H9 (cell line): ENCODE data around the gene XDH. TPM values are rescaled to one million over a fixed set of nuclear protein-coding genes. Genes with fewer than 3 reads are reported as not detected.

Experiments
- DNase-seq: peaks from one replicate; pipeline ENCODE4 v3.0.0-alpha.2; 2017
- H2AFZ ChIP-seq: one replicate; pipeline ENCODE4 v1.6.1; 2013; ENCODE audit warnings: mild to moderate bottlenecking, low read length, control low read depth, moderate library complexity
- H2AK5ac ChIP-seq: 2 replicates; pipeline ENCODE4 v1.6.1; 2013; ENCODE audit warnings: low read length, control low read depth, mixed read lengths; ENCODE audit not compliant: insufficient read length
- H2BK120ac ChIP-seq: one replicate; pipeline ENCODE4 v1.6.1; 2013; ENCODE audit warnings: low read depth, mild to moderate bottlenecking, low read length, control low read depth, inconsistent platforms; ENCODE audit not compliant: poor library complexity, severe bottlenecking
- H2BK12ac ChIP-seq: 2 replicates; pipeline ENCODE4 v1.6.1; 2013; ENCODE audit warnings: low read length, control low read depth, mixed read lengths, low read depth; ENCODE audit not compliant: insufficient read length
- H2BK15ac ChIP-seq: 2 replicates; pipeline ENCODE4 v1.6.1; 2013; ENCODE audit warnings: low read depth, low read length, control low read depth
- H2BK20ac ChIP-seq: one replicate; pipeline ENCODE4 v1.6.1; 2013; ENCODE audit warnings: low read depth, mild to moderate bottlenecking, low read length, control low read depth, inconsistent platforms; ENCODE audit not compliant: poor library complexity, severe bottlenecking
- H2BK5ac ChIP-seq: 2 replicates; pipeline ENCODE4 v1.6.1; 2013; ENCODE audit warnings: low read length, control low read depth, mixed read lengths; ENCODE audit not compliant: insufficient read length
- H3K14ac ChIP-seq: 2 replicates; pipeline ENCODE4 v1.6.1; 2013; ENCODE audit warnings: low read length, control low read depth; ENCODE audit not compliant: insufficient read depth
- H3K18ac ChIP-seq: 2 replicates; pipeline ENCODE4 v1.6.1; 2013; ENCODE audit warnings: low read depth, mild to moderate bottlenecking, mixed read lengths, low read length, control low read depth; ENCODE audit not compliant: insufficient read length
- H3K23ac ChIP-seq: 2 replicates; pipeline ENCODE4 v1.6.1; 2013; ENCODE audit warnings: low read length, control low read depth, mixed read lengths, low read depth; ENCODE audit not compliant: insufficient read length
- H3K23me2 ChIP-seq: 2 replicates; pipeline ENCODE4 v1.6.1; 2013; ENCODE audit warnings: low read depth, mild to moderate bottlenecking, mixed read lengths, low read length, control low read depth; ENCODE audit not compliant: insufficient read length, poor library complexity, severe bottlenecking
- H3K27ac ChIP-seq: 2 replicates; pipeline ENCODE4 v1.5.1; 2013; ENCODE audit warnings: low read length, control low read depth, mixed read lengths, low read depth; ENCODE audit not compliant: insufficient read length
- H3K27me3 ChIP-seq: 2 replicates; pipeline ENCODE4 v1.6.1; 2013; ENCODE audit warnings: low read length, control low read depth, inconsistent platforms; ENCODE audit not compliant: insufficient read depth
- H3K4ac ChIP-seq: 2 replicates; pipeline ENCODE4 v1.6.1; 2013; ENCODE audit warnings: low read depth, mild to moderate bottlenecking, control low read depth, inconsistent platforms, low read length, moderate library complexity
- H3K4me1 ChIP-seq: 2 replicates; pipeline ENCODE4 v1.6.1; 2013; ENCODE audit warnings: low read length, control low read depth, inconsistent platforms; ENCODE audit not compliant: insufficient read depth
- H3K4me2 ChIP-seq: 2 replicates; pipeline ENCODE4 v1.6.1; 2013; ENCODE audit warnings: low read length, control low read depth, mixed read lengths; ENCODE audit not compliant: insufficient read length, insufficient read depth
- H3K56ac ChIP-seq: 2 replicates; pipeline ENCODE4 v1.6.1; 2013; ENCODE audit warnings: low read depth, mild to moderate bottlenecking, mixed read lengths, low read length, control low read depth; ENCODE audit not compliant: insufficient read length
- H3K79me1 ChIP-seq: 2 replicates; pipeline ENCODE4 v1.6.1; 2013; ENCODE audit warnings: low read depth, mild to moderate bottlenecking, moderate library complexity, low read length, control low read depth, inconsistent platforms; ENCODE audit not compliant: insufficient read depth, poor library complexity, severe bottlenecking
- H3K79me2 ChIP-seq: 2 replicates; pipeline ENCODE4 v1.6.1; 2013; ENCODE audit warnings: low read length, control low read depth, inconsistent platforms; ENCODE audit not compliant: insufficient read depth
- H3K9ac ChIP-seq: 2 replicates; pipeline ENCODE4 v1.6.1; 2013; ENCODE audit warnings: low read length, control low read depth, mixed read lengths; ENCODE audit not compliant: insufficient read length; ENCODE audit errors: extremely low read depth
- H3K9me3 ChIP-seq: one replicate; pipeline ENCODE4 v1.6.1; 2013; ENCODE audit warnings: low read depth, low read length, inconsistent platforms; ENCODE audit not compliant: control insufficient read depth
- H3T11ph ChIP-seq: one replicate; pipeline ENCODE4 v1.6.1; 2013; ENCODE audit warnings: mild to moderate bottlenecking, low read length, control low read depth, inconsistent platforms
- H4K20me1 ChIP-seq: one replicate; pipeline ENCODE4 v1.6.1; 2013; ENCODE audit not compliant: control insufficient read depth, insufficient read length, insufficient read depth
- H4K5ac ChIP-seq: 2 replicates; pipeline ENCODE4 v1.6.1; 2013; ENCODE audit warnings: low read depth, mild to moderate bottlenecking, mixed read lengths, low read length, control low read depth; ENCODE audit not compliant: insufficient read length
- H4K8ac ChIP-seq: replicated peaks from 2 replicates; pipeline ENCODE4 v1.6.1; 2013; ENCODE audit warnings: low read length, control low read depth, mixed read lengths, low read depth; ENCODE audit not compliant: insufficient read length
- H4K91ac ChIP-seq: 2 replicates; pipeline ENCODE4 v1.6.1; 2013; ENCODE audit warnings: low read depth, mild to moderate bottlenecking, moderate library complexity, mixed read lengths, low read length, control low read depth; ENCODE audit not compliant: insufficient read length
- H3K27ac Mint-ChIP-seq, 3 experiments: 2 replicates in 2 of 3; 3 replicates in 1 of 3; pipeline ENCODE4 v1.8.0; 2020 to 2021; ENCODE audit warnings: mixed read lengths in 3 of 3, mild to moderate bottlenecking in 1 of 3, moderate library complexity in 1 of 3
- H3K27me3 Mint-ChIP-seq: 2 replicates; pipeline ENCODE4 v1.8.0; 2021; ENCODE audit warnings: low read depth, mild to moderate bottlenecking, moderate library complexity, mixed read lengths
- H3K36me3 Mint-ChIP-seq, 3 experiments: 2 replicates in 2 of 3; 3 replicates in 1 of 3; pipeline ENCODE4 v1.8.0; 2020 to 2021; ENCODE audit warnings: low read depth in 3 of 3, mixed read lengths in 3 of 3; ENCODE audit not compliant: insufficient read depth in 1 of 3
- H3K4me1 Mint-ChIP-seq, 2 experiments: 2 replicates each; pipeline ENCODE4 v1.8.0; 2020; ENCODE audit warnings: mixed read lengths in 2 of 2
- H3K4me3 Mint-ChIP-seq, 2 experiments: 2 replicates in 1 of 2; 3 replicates in 1 of 2; pipeline ENCODE4 v1.8.0; 2020 to 2021; ENCODE audit warnings: mild to moderate bottlenecking in 2 of 2, mixed read lengths in 2 of 2, moderate library complexity in 1 of 2
- H3K9me3 Mint-ChIP-seq, 2 experiments: 2 replicates in 1 of 2; 3 replicates in 1 of 2; pipeline ENCODE4 v1.8.0; 2020; ENCODE audit warnings: mild to moderate bottlenecking in 2 of 2, mixed read lengths in 2 of 2, moderate library complexity in 1 of 2
- WGBS: extraction: QIAGEN DNeasy Blood & Tissue Kit; methylation state at CpG from one replicate; pipeline ENCODE4 v1.1.7; 2013; ENCODE audit warnings: missing lambda C conversion rate, low lambda C conversion rate, mixed read lengths; ENCODE audit not compliant: insufficient read length; ENCODE audit errors: extremely low coverage; 5-methylcytosine and 5-hydroxymethylcytosine counted together
- total RNA-seq: library from RNA; stranded (reverse); gene quantifications from 2 replicates; pipeline ENCODE4 v1.2.1, GENCODE V29; 2021
- TF ChIP-seq, protein P1 (sequence below): fragments of 200-600 bp; sonication (generic); conservative IDR thresholded peaks from 3 replicates; pipeline ENCODE4 v1.8.0; 2021; ENCODE audit warnings: antibody characterized with exemption, mild to moderate bottlenecking

XDH gene
- total RNA-seq, 1 experiment from 2014 or later, result 1.4 TPM

- H4K20me1 ChIP-seq, result no peaks in the 10 kb centered on the region
- no peak overlapping the region for H2AFZ ChIP-seq
- no peak overlapping the region for H3K14ac ChIP-seq
- no peak for DNase-seq
- H3K27ac ChIP-seq, result no peak overlapping the region
- no peak overlapping the region for H3K56ac ChIP-seq
- H3T11ph ChIP-seq, result no peak overlapping the region
- H3K9me3 ChIP-seq, result no peaks in the 10 kb centered on the region
- no peak overlapping the region for H4K5ac ChIP-seq
- H3K4me1 Mint-ChIP-seq, result peaks cover 9 to 10% of the 10 kb centered on the region in 2 experiments
- no peak overlapping the region for H3K9ac ChIP-seq
- TF ChIP-seq, protein P1, sequence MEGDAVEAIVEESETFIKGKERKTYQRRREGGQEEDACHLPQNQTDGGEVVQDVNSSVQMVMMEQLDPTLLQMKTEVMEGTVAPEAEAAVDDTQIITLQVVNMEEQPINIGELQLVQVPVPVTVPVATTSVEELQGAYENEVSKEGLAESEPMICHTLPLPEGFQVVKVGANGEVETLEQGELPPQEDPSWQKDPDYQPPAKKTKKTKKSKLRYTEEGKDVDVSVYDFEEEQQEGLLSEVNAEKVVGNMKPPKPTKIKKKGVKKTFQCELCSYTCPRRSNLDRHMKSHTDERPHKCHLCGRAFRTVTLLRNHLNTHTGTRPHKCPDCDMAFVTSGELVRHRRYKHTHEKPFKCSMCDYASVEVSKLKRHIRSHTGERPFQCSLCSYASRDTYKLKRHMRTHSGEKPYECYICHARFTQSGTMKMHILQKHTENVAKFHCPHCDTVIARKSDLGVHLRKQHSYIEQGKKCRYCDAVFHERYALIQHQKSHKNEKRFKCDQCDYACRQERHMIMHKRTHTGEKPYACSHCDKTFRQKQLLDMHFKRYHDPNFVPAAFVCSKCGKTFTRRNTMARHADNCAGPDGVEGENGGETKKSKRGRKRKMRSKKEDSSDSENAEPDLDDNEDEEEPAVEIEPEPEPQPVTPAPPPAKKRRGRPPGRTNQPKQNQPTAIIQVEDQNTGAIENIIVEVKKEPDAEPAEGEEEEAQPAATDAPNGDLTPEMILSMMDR, result no peak
- H3K9me3 Mint-ChIP-seq, result no peaks in the 10 kb centered on the region
- H2BK15ac ChIP-seq, result no peak overlapping the region
- H2BK5ac ChIP-seq, result no peak overlapping the region
- H3K23ac ChIP-seq, result no peak overlapping the region
- no peak overlapping the region for H3K27ac Mint-ChIP-seq
- H3K4ac ChIP-seq, result no peak overlapping the region
- no peaks in the 10 kb centered on the region for H3K36me3 Mint-ChIP-seq
- no CpG with 5 or more reads among the region's 10 CpGs for WGBS
- no peak overlapping the region for H2BK12ac ChIP-seq
- no peak overlapping the region for H2AK5ac ChIP-seq
- no peak overlapping the region for H4K8ac ChIP-seq
- H4K91ac ChIP-seq, result no peak overlapping the region
- no peak overlapping the region for H2BK20ac ChIP-seq
- no peaks in the 10 kb centered on the region for H3K79me1 ChIP-seq
- H3K79me2 ChIP-seq, result no peaks in the 10 kb centered on the region
- no peaks in the 10 kb centered on the region; the same call in 1 of the 2 replicates for H3K4me1 ChIP-seq
- no peaks in the 10 kb centered on the region for H3K23me2 ChIP-seq
- H3K4me3 Mint-ChIP-seq, result no peak overlapping the region
- H3K27me3 Mint-ChIP-seq, result no peaks in the 10 kb centered on the region
- H2BK120ac ChIP-seq, result no peak overlapping the region
- H3K18ac ChIP-seq, result no peak overlapping the region
- H3K27me3 ChIP-seq, result no peaks in the 10 kb centered on the region
- no peak overlapping the region for H3K4me2 ChIP-seq
These were observed 7.8 kb downstream of the XDH start for GRCh38 chr2:31406593-31407385.
